HG03108 (cell line): ENCODE results near the gene DDIT3.

Source experiments
- ATAC-seq: cut with Tn5 transposase; IDR thresholded peaks from one replicate; pipeline ENCODE4 v1.9.1; 2021; ENCODE audit warnings: moderate library complexity; ENCODE audit not compliant: unreplicated experiment

Gene DDIT3

DNA sequence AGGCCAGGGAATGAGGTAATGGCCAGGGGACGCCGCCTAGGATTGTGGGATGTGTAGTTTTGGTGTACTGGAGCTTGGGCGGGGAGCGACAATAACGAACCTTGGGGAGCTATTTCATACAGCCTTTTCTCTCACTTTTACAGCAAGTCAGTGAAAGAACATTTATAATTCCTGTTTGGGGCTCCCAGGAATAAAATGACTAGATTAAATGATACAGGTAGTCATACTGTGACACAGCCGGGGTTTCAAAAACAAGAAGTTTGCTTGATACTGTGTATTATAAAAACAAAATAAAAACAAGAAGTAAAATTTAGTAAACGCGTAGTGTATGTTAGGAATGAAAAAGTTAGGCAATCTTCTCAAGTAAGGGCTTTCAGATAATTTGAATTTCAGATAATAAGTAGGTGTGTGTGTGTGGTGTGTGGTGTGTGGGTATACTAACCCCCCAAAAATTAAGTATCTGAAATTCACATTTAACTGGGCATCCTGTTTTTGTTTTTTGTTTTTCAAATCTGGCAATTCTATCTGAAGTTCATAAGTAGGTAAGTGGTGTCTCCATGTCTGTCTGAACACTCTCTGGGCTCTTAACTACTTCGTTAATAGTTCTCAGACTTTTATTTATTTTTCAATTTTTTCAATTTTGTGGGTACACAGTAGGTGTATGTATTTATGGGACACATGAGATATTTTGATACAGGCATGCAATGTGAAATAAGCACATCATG is 27.1 kb upstream of the DDIT3 start:
- ATAC-seq, result no peak

GRCh38 chr12:57546438-57547287 is 26.3 kb upstream of the DDIT3 start, which contains the start of gene DCTN2:
TSS of gene DCTN2 (minus strand) at chr12:57547192. CDS start at chr12:57547063, 129 bp downstream.
- ATAC-seq, result peak; percentile 99

DNA sequence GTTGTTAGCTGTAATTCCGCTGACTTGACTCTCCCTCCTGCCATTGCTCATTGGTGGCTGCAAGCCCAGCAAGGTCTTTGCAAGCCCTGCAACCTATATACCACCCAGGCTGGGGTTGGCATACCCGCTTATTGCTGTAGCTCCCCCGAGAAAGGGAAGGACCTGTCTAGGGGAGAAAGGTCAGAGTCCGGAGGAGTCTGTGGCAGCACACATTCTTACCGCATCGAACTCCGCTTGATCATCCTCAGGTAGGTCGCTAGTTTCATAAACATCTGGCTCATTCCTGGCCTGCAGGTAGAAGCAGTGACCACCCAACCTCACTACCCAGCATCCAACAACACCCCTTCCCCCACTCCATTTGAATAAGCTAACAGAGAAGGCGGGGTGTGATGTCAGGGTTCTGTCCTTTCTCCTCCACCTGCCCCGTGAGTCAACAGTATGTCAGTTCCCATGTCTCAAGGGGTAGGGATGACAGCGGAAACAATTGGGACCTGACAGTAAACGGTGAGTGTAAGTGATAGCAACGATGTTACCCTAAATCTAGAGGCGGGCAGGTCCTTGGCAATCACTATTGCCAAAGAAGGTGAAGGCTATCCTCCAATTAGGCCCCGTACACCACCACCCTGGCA is 25.6 kb upstream of the DDIT3 start:
- no peak for ATAC-seq

DNA sequence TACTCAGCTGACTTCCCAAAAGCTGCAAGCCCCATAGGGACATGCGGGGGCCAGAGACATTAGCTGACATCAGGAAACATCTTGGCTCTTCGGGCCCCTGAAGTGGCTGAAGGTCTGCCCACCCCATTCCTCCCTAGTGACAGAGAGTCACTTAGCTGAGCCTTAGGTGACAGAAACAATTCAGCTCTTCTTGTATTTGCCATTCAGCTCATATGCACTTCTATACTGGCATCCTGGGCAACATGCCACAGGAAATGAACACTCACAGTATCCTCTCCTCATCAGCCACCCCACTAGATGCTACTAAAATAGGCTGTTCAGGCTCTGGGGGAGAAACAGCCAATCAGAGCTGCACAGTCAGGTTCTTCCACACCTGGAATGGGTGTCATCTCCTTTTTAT is 23.3 kb upstream of the DDIT3 start:
- no peak for ATAC-seq

DNA sequence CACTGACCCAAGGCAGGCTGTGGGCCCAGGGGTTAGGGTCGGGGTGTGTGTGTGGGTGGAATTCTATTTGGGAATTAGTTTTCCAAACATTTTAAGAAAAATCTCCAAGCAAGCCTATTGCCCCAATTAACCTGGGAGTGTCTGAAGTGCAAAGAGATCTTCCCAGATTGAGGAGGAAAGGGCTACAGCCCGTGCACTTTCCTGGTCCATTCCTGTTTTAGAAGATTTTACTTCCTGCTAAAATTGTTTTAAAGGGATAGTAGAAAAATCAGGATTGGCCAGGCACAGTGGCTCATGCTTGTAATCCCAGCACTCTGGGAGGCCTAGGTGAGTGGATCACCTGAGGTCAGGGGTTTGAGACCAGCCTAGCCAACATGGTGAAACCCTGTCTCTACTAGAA is 21.4 kb upstream of the DDIT3 start:
- ATAC-seq, result no peak

DNA sequence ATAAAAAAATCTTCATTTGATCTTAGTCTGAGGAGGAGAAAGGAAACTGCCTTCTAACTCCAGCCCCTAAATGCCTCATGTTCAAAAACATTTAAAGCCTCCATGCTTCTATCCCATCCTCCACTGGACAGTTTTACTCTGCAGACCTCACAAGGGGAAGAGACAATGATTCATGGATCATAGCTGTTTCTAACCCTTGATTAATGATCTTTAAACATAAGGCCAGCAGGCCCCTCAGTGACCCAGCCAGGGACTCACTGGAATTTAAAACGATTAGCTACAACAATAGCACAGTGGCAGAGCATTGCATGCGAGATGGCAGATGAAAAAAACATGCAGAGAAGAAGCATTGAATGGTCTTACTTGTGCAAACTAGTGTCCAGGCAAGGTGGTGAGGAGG is 20.7 kb upstream of the DDIT3 start:
- no peak for ATAC-seq

GRCh38 chr12:57539134-57539768 is 18.9 kb upstream of the DDIT3 start:
- ATAC-seq, result no peak

- ATAC-seq, result no peak
Measured at GRCh38 chr12:57536597-57536942, 16.3 kb upstream of the DDIT3 start.

DNA sequence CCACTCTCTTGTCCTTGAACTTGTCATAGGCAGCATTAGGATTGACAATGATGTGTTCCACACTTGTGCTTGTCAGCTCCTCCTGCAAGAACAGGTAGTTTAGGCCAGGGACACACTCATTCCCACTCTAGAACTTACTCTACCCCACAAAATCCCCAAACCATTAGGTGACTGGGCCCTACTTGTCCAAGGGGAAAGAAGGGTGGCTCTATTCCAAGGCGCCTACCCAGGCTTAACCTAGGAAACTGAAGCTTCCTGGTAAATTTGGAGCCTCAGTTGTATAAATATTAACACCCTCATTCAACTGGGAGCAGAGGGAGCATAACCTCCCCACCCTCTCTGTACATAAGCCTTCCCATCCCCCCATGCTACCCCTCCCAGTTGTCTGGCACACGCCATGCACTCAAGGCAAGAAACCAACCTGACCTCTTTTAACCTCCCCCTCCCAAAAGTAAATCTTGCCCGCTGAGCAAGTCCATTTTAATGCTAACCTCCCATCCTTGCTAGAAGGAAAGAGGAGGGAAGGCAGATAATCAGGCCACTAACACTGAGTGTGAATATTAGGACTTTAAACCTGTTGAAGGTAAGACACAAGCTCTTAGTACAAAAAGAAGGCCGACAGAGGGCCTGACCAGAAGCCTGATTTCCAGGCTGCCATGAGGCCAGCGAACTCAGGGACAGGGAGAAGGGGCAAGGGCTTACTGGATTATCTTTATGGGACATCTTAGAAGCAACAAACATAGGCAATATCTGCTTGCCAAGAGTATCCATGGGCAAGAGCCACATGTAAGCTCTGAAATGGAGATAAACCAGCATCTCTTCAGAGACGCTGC is 15.7 kb upstream of the DDIT3 start:
- ATAC-seq, result no peak

DNA sequence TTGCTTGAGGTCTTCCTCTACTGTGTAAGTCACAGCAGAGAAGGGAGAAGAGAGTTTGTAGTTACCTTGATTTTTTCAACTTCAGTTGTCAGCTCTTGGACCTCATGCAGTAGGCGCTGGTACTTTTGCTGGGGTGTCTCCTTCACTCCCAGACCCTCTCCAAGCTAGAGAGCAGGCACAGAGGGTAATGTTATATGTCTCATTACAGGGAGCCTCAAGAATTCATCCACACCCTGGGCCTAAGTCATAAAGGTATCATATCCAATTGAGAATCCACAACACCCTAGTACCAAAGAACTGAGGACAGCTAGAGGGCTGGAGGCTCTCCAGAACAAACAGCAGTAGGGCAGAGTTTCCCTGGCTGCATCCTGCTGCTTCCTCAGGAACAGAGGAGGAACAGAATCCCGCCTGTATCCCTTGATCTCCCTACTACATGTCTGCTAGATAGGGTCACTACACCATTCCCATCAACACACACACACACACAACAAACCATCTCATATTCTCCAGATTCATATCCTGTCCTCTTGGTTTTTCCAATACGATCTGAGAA is 14.8 kb upstream of the DDIT3 start:
- ATAC-seq, result no peak

- ATAC-seq, result no peak
Measured at GRCh38 chr12:57534250-57534649, 13.9 kb upstream of the DDIT3 start.

DNA sequence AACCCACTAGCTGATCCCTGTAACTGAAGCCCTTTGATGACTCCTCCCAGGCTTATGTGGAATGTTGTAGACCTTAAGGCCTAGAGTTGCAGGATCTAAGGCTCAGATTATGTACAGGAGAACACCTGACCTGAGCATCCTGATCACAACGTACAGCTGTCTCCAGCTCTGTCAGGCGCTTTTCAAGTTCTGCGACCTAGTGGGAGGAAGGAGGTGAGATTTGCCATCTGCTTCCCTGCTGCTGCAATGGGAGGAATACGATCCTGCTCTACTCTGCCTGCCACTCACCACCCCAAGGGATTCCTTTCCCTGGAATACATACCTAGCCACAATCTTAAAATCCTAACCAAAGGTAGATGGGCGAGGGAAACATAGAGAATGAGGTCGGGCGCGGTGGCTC is 12.8 kb upstream of the DDIT3 start:
- ATAC-seq, result no peak

GRCh38 chr12:57531836-57532235 is 11.5 kb upstream of the DDIT3 start:
- ATAC-seq, result no peak

DNA sequence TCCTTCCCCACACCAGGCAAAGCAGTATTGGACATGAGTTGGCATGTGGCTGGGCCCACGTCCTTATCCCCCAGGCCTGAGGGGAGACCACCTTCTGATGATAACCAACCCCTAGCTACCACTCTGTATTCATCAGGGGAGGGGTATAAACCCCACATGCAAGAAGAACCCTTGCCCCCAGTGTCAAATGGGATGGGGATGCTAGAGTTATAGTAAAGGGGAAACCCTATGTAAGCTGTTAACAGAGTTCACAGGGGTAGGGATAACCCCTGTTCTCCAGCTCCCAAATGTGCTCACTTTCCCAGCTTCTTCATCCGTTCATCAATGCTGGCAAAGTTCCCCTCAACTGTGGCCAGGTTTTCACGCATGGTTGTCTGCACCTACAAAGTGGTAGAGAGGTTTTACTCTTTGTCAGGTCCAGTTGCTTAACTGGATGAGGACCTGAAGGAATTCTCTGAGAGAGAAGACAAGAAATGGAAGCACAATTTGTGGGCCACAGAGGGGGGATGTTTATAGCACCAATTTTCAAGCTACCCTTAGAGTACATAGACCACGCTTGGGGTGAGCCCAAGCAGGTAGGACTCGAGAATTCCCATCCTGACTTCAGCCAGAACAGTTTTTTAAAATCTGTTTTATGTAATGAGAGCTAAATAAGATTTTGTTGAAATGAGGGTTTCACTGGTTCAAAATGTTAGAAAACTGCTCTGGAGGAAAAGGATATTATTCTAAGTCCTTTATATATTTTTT is 10.3 kb upstream of the DDIT3 start:
- ATAC-seq, result no peak

DNA sequence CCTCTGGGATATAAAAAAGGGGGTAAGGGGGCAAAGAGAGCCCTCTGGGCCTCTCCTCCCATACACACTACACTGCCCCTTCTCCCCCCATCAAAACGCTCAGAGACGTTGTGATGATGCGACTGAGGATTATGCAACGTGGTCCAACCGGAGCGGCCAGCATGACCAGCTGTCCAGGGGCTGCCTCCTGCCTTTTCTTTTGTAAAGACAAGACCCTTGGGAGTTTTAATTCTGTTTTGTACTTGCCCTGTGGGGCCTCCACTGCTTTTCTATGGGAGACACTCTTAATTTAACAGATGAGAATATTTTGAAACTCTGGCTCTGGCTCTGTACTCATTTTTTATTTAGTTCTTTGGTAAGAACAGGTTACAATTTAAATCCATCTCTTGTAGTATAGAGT is 9.5 kb upstream of the DDIT3 start:
- ATAC-seq, result no peak

- no peak for ATAC-seq
Measured at GRCh38 chr12:57528831-57529555, 8.7 kb upstream of the DDIT3 start.

- no peak for ATAC-seq
Measured at GRCh38 chr12:57528176-57528575, 7.9 kb upstream of the DDIT3 start.

- ATAC-seq, result no peak
Measured at GRCh38 chr12:57527184-57527583, 6.9 kb upstream of the DDIT3 start.
